Smooth muscle cell (in vitro differentiated cells): ENCODE results near the gene RPL19. TPM values are rescaled to one million over a fixed set of nuclear protein-coding genes. Genes with fewer than 3 reads are reported as not detected.
A peak's percentile ranks its signal among the peaks of the same experiment; 100 is the strongest.

Experiments
- DNase-seq: peaks from one replicate; lab custom pipeline; 2025; ENCODE audit not compliant: unreplicated experiment; lab: John Stamatoyannopoulos, UW
- H2AFZ ChIP-seq: fragments of 200-600 bp; sonication (generic); 2 replicates; pipeline ENCODE4 v1.6.0; 2016; ENCODE audit warnings: antibody characterized with exemption, low read depth, mild to moderate bottlenecking
- H3F3A ChIP-seq: fragments of 200-600 bp; sonication (generic); 2 replicates; pipeline ENCODE4 v1.6.0; 2017; ENCODE audit warnings: antibody characterized with exemption, low read depth
- H3K27ac ChIP-seq: fragments of 200-600 bp; sonication (generic); 2 replicates; pipeline ENCODE4 v1.5.1; 2016; ENCODE audit warnings: low read depth, mild to moderate bottlenecking
- H3K27me3 ChIP-seq: fragments of 200-600 bp; sonication (generic); 2 replicates; pipeline ENCODE4 v1.6.1; 2016; ENCODE audit warnings: low read depth, mild to moderate bottlenecking
- H3K36me3 ChIP-seq: fragments of 200-600 bp; sonication (generic); 2 replicates; pipeline ENCODE4 v1.5.1; 2016; ENCODE audit warnings: low read depth
- H3K4me1 ChIP-seq: fragments of 200-600 bp; sonication (generic); 2 replicates; pipeline ENCODE4 v1.5.1; 2016; ENCODE audit warnings: low read depth
- H3K4me2 ChIP-seq: fragments of 200-600 bp; sonication (generic); 2 replicates; pipeline ENCODE4 v1.6.0; 2016; ENCODE audit warnings: mild to moderate bottlenecking
- H3K4me3 ChIP-seq: fragments of 200-600 bp; sonication (generic); 2 replicates; pipeline ENCODE4 v1.5.1; 2016; ENCODE audit warnings: mild to moderate bottlenecking
- H3K79me2 ChIP-seq: fragments of 200-600 bp; sonication (generic); 2 replicates; pipeline ENCODE4 v1.6.0; 2016; ENCODE audit warnings: low read depth, mild to moderate bottlenecking
- H3K9ac ChIP-seq: fragments of 200-600 bp; sonication (generic); 2 replicates; pipeline ENCODE4 v1.6.0; 2016; ENCODE audit warnings: low read depth
- H3K9me3 ChIP-seq: fragments of 200-600 bp; sonication (generic); replicated peaks from 2 replicates; pipeline ENCODE4 v1.5.1; 2016; ENCODE audit warnings: low read depth
- H4K20me1 ChIP-seq: fragments of 200-600 bp; sonication (generic); 2 replicates; pipeline ENCODE4 v1.6.0; 2016; ENCODE audit warnings: low read depth
- CTCF ChIP-seq: fragments of 200-600 bp; sonication (generic); IDR thresholded peaks from 2 replicates; pipeline ENCODE4 v1.5.1; 2017; ENCODE audit warnings: borderline replicate concordance, mild to moderate bottlenecking, antibody characterized with exemption; ENCODE audit not compliant: insufficient read depth, poor library complexity, severe bottlenecking
- WGBS: methylation state at CpG from one replicate; pipeline ENCODE4 v1.1.7; 2016; ENCODE audit warnings: low lambda C conversion rate; 5-methylcytosine and 5-hydroxymethylcytosine counted together
- polyA plus RNA-seq: library from polyadenylated mRNA; unstranded; fragments of >200 nt; fragmentation: Nextera tagmentation; extraction: Ambion mirVana; gene quantifications from 2 replicates; pipeline ENCODE4 v1.2.1, GENCODE V29; 2016
- total RNA-seq: library from RNA; depleted of rRNA; stranded (reverse); fragments of >200 nt; gene quantifications from 2 replicates; pipeline ENCODE4 v1.2.3, GENCODE V29; 2014

RPL19 gene
- total and polyA plus RNA-seq, 2 experiments from 2014 or later, result 818 to 2,675 TPM

DNA sequence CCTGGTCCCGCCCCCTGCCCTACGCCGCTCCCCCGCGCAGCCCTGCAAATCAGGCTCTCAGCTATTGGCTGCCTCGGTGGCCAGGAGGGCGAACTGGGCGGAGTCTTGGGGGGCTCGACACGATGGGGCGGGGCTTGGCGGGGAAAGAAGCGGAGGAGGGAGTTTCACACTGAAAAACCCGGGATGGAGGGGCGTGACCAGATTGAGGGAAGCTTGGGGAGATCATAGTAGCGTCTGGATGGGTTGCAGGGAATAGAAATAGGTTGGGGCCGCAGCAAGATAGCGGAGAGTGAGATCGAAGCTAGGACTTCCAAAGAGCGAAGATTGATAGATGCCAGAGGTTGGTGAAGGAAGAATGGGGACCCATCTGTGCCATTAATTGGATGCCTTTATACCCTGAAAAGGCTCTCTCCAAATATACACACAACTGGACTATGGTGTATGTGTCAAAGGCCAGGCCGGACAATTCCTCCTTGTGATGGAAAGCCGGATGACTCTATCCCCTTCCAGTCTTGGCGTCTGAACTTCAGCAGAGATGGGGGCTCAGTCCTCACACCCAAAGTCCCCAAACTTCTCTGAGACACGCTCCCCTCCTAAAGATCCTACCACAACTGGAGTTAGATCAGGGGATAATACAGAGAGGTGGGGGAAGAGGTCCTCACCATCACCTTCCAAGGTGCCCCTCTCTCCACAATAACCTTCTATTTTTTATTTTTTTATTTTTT lies 26.0 kb downstream of the RPL19 start:
- TF ChIP-seq CTCF, result no peak
- Histone ChIP-seq H3K27me3 (peaks cover 47% of the 10 kb centered on the region), H3K79me2 (no peaks in the 10 kb centered on the region), H3F3A (no peaks in the 10 kb centered on the region), H3K9me3 (no peaks in the 10 kb centered on the region), H3K9ac (no peak overlapping the region), H3K36me3 (no peaks in the 10 kb centered on the region), H4K20me1 (no peaks in the 10 kb centered on the region), H3K4me1 (peaks cover 18% of the 10 kb centered on the region), H3K4me3 (peak overlapping the region; percentile 48), H3K27ac (no peak overlapping the region), H3K4me2 (peak overlapping the region; percentile 85), H2AFZ (no peak overlapping the region)
- DNase-seq, result peak; percentile 37
- 28% methylated on average over 14 of the region's 24 CpGs for WGBS

DNA sequence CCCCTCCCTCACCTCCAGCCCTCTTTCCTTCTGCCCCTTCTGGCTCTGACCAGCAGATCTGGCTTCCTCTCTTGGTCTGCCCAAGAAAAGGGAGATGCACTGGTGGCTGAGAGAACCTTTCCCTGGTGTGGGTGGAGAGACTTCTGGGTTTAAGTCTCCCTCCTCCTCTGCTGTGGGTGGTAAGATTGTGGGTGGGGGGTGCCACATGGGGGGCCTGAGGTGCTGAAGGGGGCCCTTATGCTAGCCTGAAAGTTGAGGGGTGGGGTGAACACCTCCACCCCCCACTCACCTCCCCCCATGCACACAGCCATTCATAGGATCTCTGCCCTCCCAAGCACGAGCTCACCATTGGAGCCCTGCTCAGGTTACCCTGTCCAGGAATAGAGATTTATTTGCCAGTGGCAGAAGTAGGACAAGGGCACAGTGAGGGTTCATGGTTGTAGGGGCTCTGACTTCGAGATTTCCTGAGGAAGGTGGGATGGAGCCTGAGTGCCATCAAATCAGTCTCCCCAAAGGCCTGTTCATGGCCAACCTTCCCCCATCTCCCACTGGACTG lies 27.4 kb downstream of the RPL19 start:
- 93% methylated on average over 2 of the region's 2 CpGs for WGBS
- Histone ChIP-seq H3K9ac (no peak overlapping the region), H2AFZ (no peak overlapping the region), H3K79me2 (no peaks in the 10 kb centered on the region), H3K9me3 (no peaks in the 10 kb centered on the region), H3K27ac (no peak overlapping the region), H3K27me3 (peaks cover 42% of the 10 kb centered on the region), H4K20me1 (no peaks in the 10 kb centered on the region), H3F3A (no peaks in the 10 kb centered on the region), H3K4me1 (peaks cover 26% of the 10 kb centered on the region), H3K36me3 (no peaks in the 10 kb centered on the region), H3K4me2 (no peak overlapping the region), H3K4me3 (no peak overlapping the region)
- no peak for DNase-seq
- no peak for TF ChIP-seq CTCF

DNA sequence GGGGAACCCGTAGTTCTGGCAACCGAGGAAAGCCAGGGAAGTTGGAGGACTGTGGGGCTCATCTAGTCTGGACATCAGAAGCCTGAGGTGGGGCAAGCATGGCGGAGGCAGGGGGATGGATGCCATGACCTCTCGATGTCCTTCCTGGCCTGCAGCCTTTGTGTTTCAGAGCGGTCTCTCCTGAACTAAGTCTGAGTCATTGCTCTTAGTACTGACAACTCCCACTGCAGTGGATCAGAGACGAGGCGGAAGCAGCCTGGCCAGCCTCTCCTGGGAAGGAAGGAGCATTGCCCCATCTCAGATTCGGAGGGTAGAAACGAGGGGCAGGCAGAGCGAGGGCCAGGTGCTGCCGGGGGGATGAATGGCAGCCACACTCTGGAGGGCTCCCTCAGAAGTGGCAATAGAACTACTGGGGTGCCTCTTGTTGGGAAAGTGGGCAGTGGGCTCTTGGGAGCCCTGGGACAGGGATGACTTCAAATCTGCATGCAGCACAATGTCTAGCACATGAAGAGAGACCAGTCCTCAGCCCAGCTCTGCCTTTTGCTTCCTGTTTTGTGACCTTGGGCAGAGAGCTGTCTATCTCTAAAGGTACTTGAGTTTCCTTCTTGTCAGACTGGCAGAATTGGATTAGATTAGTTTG lies 29.3 kb downstream of the RPL19 start:
- peaks cover 23% of the 10 kb centered on the region for H3K27me3 ChIP-seq
- WGBS, result 71% methylated on average over 11 of the region's 11 CpGs
- H3F3A ChIP-seq, result no peaks in the 10 kb centered on the region
- no peaks in the 10 kb centered on the region for H4K20me1 ChIP-seq
- H3K9ac ChIP-seq, result no peak overlapping the region
- no peak for TF ChIP-seq CTCF
- H3K4me3 ChIP-seq, result no peak overlapping the region
- no peak for DNase-seq
- H3K36me3 ChIP-seq, result no peaks in the 10 kb centered on the region
- H3K4me1 ChIP-seq, result peaks cover 26% of the 10 kb centered on the region
- H3K4me2 ChIP-seq, result no peak overlapping the region
- H2AFZ ChIP-seq, result no peak overlapping the region
- H3K9me3 ChIP-seq, result no peaks in the 10 kb centered on the region
- H3K79me2 ChIP-seq, result no peaks in the 10 kb centered on the region
- no peak overlapping the region for H3K27ac ChIP-seq
